ENCODE measurements around the gene FAM120C.

FAM120C gene

GRCh38 chrX:54172455-54172854, 10.6 kb downstream of the FAM120C start:
- no peaks in the 10 kb centered on the region for H3K36me3 ChIP-seq (ENCODE audit: insufficient read depth)
- no peak overlapping the region for H3K4me3 ChIP-seq (IDR thresholded peaks at IDR 0.05; ENCODE audit: insufficient read depth, low read depth, low read length)
- no peak overlapping the region for H3K27ac ChIP-seq
- no peak overlapping the region for H3K4me2 ChIP-seq
- H3K4me1 ChIP-seq (ENCODE audit: low read depth, poor library complexity, severe bottlenecking), result peaks cover under 1% of the 10 kb centered on the region
- H3K9ac ChIP-seq, result no peak overlapping the region
- no peak for TF ChIP-seq CTCF (conservative IDR thresholded peaks at IDR 0.05; ENCODE audit: low read depth, low read length)
- no peaks in the 10 kb centered on the region for H3K27me3 ChIP-seq (ENCODE audit: insufficient read depth, low read depth)
- H2AFZ ChIP-seq (ENCODE audit: low read depth), result no peak overlapping the region
- peaks cover 15% of the 10 kb centered on the region for H3K79me2 ChIP-seq (ENCODE audit: insufficient read depth, low read depth)
- 0 out of 2 replicates have a peak, but pooled peaks cover under 1% of the 10 kb centered on the region for H4K20me1 ChIP-seq (ENCODE audit: insufficient read depth)

- Histone ChIP-seq H4K20me1 (ENCODE audit: insufficient read depth) (no peaks in the 10 kb centered on the region), H3K9ac (no peak overlapping the region), H3K36me3 (ENCODE audit: insufficient read depth) (no peaks in the 10 kb centered on the region), H2AFZ (ENCODE audit: low read depth) (no peak overlapping the region), H3K4me2 (no peak overlapping the region), H3K4me1 (ENCODE audit: low read depth, poor library complexity, severe bottlenecking) (no peaks in the 10 kb centered on the region), H3K27ac (no peak overlapping the region), H3K79me2 (ENCODE audit: insufficient read depth, low read depth) (peaks cover 7% of the 10 kb centered on the region), H3K27me3 (ENCODE audit: insufficient read depth, low read depth) (no peaks in the 10 kb centered on the region), H3K4me3 (IDR thresholded peaks at IDR 0.05; ENCODE audit: insufficient read depth, low read depth, low read length) (no peak overlapping the region)
- TF ChIP-seq CTCF (conservative IDR thresholded peaks at IDR 0.05; ENCODE audit: low read depth, low read length), result no peak
Observed at GRCh38 chrX:54171527-54172250, 11.4 kb downstream of the FAM120C start.

- Histone ChIP-seq H3K27ac (no peak overlapping the region), H3K9ac (no peak overlapping the region), H4K20me1 (ENCODE audit: insufficient read depth) (no peaks in the 10 kb centered on the region), H3K4me3 (IDR thresholded peaks at IDR 0.05; ENCODE audit: insufficient read depth, low read depth, low read length) (no peak overlapping the region), H3K36me3 (ENCODE audit: insufficient read depth) (no peaks in the 10 kb centered on the region), H3K27me3 (ENCODE audit: insufficient read depth, low read depth) (no peaks in the 10 kb centered on the region), H3K4me2 (no peak overlapping the region), H2AFZ (ENCODE audit: low read depth) (no peak overlapping the region), H3K79me2 (ENCODE audit: insufficient read depth, low read depth) (peaks cover 5% of the 10 kb centered on the region; the same call in 1 of the 2 replicates), H3K4me1 (ENCODE audit: low read depth, poor library complexity, severe bottlenecking) (no peaks in the 10 kb centered on the region)
- TF ChIP-seq CTCF (conservative IDR thresholded peaks at IDR 0.05; ENCODE audit: low read depth, low read length), result no peak
Observed at GRCh38 chrX:54171091-54171490, 12.0 kb downstream of the FAM120C start.

- no peak for TF ChIP-seq CTCF (conservative IDR thresholded peaks at IDR 0.05; ENCODE audit: low read depth, low read length)
- Histone ChIP-seq H3K27ac (no peak overlapping the region), H3K4me3 (IDR thresholded peaks at IDR 0.05; ENCODE audit: insufficient read depth, low read depth, low read length) (no peak overlapping the region), H3K4me1 (ENCODE audit: low read depth, poor library complexity, severe bottlenecking) (no peaks in the 10 kb centered on the region), H3K36me3 (ENCODE audit: insufficient read depth) (no peaks in the 10 kb centered on the region), H3K79me2 (ENCODE audit: insufficient read depth, low read depth) (no peaks in the 10 kb centered on the region), H3K9ac (no peak overlapping the region), H4K20me1 (ENCODE audit: insufficient read depth) (no peaks in the 10 kb centered on the region), H2AFZ (ENCODE audit: low read depth) (no peak overlapping the region), H3K27me3 (ENCODE audit: insufficient read depth, low read depth) (no peaks in the 10 kb centered on the region), H3K4me2 (no peak overlapping the region)
Observed at GRCh38 chrX:54166915-54167314, 16.1 kb downstream of the FAM120C start.

Measured in KMS-11 (cell line).